ENCODE measurements around the gene RBPJL. TPM values are rescaled to one million over a fixed set of nuclear protein-coding genes. Genes with fewer than 3 reads are reported as not detected.

RBPJL gene, protein sequence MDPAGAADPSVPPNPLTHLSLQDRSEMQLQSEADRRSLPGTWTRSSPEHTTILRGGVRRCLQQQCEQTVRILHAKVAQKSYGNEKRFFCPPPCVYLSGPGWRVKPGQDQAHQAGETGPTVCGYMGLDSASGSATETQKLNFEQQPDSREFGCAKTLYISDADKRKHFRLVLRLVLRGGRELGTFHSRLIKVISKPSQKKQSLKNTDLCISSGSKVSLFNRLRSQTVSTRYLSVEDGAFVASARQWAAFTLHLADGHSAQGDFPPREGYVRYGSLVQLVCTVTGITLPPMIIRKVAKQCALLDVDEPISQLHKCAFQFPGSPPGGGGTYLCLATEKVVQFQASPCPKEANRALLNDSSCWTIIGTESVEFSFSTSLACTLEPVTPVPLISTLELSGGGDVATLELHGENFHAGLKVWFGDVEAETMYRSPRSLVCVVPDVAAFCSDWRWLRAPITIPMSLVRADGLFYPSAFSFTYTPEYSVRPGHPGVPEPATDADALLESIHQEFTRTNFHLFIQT
- not detected in 2 replicates for total RNA-seq (2014; rRNA removed; shearing (Covaris generic); ENCODE audit: low replicate concordance)

- in situ Hi-C loops (cut with HindIII; ENCODE audit: low pct_unique_long_range_greater_than_20kb, low sequenced_read_pairs): no loop called here
- DNase-seq (ENCODE audit: low read depth): no peak
Measured at GRCh38 chr20:45306431-45306982, at the start of gene RBPJL. Gene RBPJL (plus strand): TSS chr20:45306840. CDS start chr20:45306923, 83 bp downstream.

- in situ Hi-C loops (cut with HindIII; ENCODE audit: low pct_unique_long_range_greater_than_20kb, low sequenced_read_pairs): no loop called here
- no peak for DNase-seq (ENCODE audit: low read depth)
Measured at GRCh38 chr20:45257161-45257560, 49.5 kb upstream of the RBPJL start.

DNA sequence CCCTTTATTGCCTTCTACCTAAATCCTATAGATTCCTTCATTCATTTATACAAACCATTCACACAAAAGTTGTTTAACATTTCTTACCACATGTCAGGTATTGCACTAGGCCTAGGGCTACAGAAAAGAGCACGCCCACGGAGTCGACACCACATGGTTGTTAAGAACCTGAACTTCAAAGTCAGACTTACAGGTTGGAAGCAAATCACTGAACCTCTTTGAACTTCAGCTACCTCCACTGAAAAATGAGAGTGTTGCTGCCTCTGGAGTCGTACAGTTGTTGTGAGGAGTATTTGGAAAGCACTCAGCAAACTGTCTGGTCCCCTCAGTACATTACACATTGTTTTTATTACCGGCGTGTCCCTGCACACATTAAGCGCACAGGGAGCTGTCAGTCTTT, 48.9 kb upstream of the RBPJL start:
- in situ Hi-C loops (cut with HindIII; ENCODE audit: low pct_unique_long_range_greater_than_20kb, low sequenced_read_pairs): no loop called here
- DNase-seq (ENCODE audit: low read depth): no peak

DNA sequence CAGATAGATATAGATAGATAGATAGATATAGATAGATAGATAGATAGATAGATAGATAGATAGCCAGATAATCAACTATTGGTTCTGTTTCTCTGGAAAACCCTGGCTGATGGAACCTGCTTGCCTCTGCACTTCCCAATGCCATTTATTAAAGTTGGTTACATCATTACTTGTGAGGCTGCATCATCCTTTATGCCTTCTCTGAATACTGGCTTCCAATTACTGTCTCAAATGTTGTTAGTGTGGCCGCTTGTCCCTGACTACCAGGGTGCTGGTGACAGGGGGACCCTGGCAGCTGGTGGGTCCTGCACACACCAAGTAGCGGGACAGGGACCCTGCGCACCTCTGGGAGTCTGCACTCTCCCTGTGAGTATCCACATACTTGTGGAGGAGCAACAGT, 48.4 kb upstream of the RBPJL start:
- DNase-seq (ENCODE audit: low read depth): no peak
- in situ Hi-C loops (cut with HindIII; ENCODE audit: low pct_unique_long_range_greater_than_20kb, low sequenced_read_pairs): no loop called here

GRCh38 chr20:45258664-45259063, 48.0 kb upstream of the RBPJL start:
- in situ Hi-C loops (cut with HindIII; ENCODE audit: low pct_unique_long_range_greater_than_20kb, low sequenced_read_pairs): no loop called here
- no peak for DNase-seq (ENCODE audit: low read depth)

GRCh38 chr20:45263556-45264266, 42.9 kb upstream of the RBPJL start:
- in situ Hi-C loops (cut with HindIII; ENCODE audit: low pct_unique_long_range_greater_than_20kb, low sequenced_read_pairs): no loop called here
- no peak for DNase-seq (ENCODE audit: low read depth)

DNA sequence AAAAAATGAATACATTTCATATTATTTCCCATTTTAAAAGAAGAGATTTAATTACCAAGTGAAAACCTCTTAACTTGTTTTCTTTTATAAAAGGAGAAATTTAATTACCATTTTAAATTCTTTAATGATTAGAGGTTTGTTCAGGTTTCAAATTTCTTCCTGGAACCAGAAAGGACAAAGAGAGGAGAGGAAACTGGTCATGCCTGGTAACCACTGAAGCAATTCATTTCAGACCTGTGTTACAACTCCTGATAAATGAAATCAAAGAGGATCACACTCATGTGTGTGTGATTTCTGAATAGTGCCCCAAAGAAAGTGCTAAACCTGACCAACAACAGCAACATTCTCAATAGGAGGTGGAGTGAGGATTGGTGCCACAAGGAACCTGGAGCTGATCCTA, 39.7 kb upstream of the RBPJL start:
- DNase-seq (ENCODE audit: low read depth): no peak
- in situ Hi-C loops (cut with HindIII; ENCODE audit: low pct_unique_long_range_greater_than_20kb, low sequenced_read_pairs): no loop called here

DNA sequence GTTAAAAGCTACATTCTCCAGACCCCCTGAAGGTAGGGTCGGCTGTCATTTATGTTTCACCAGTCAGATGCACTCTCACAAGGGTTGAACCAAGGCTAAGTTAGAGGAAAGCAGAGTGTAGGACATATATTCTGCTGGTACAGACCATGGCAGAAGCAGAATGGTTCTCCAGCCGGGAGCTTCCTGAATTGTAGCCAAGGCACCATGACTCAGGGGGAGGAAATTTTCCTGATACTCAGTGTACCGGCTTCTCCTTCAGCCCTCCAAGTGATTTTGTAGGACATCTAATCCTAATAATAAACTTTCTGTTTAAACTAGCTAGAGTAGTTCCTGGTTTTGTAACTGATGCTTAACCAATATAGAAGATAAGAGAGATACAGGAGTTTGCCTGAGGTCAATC, 38.1 kb upstream of the RBPJL start:
- in situ Hi-C loops (cut with HindIII; ENCODE audit: low pct_unique_long_range_greater_than_20kb, low sequenced_read_pairs): no loop called here
- no peak for DNase-seq (ENCODE audit: low read depth)

- in situ Hi-C loops (cut with HindIII; ENCODE audit: low pct_unique_long_range_greater_than_20kb, low sequenced_read_pairs): no loop called here
- DNase-seq (ENCODE audit: low read depth): no peak
Measured at GRCh38 chr20:45269056-45269455, 37.6 kb upstream of the RBPJL start.

DNA sequence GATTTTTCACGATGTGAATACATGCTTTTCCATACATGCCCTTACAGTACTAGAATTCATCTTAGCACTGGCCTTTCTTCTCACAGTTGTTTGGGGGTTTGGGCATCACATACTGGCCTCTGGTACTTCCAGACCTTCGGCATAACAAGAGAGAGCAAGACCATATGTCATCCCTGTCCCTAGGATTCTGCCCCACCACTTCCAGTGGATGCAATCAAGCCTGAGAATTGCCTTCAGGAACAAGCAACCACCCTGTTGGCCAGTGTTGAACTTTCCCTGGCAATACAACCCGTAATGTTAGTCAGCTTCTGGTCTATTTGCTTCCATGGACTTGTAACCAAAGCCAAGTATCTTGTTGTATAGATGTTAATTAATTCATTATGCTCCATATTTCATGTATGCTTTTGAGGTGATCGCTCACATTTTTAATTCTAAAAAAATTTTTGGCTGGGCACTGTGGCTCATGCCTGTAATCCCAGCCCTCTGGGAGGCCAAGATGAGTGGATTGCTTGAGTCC, 36.8 kb upstream of the RBPJL start:
- DNase-seq (ENCODE audit: low read depth): no peak
- in situ Hi-C loops (cut with HindIII; ENCODE audit: low pct_unique_long_range_greater_than_20kb, low sequenced_read_pairs): no loop called here

- no peak for DNase-seq (ENCODE audit: low read depth)
- in situ Hi-C loops (cut with HindIII; ENCODE audit: low pct_unique_long_range_greater_than_20kb, low sequenced_read_pairs): loop anchor here (25.0 kb wide), 1 partner anchor 163 kb away; the partner anchor contains the start of genes KCNS1, WFDC12 and WFDC5
Measured at GRCh38 chr20:45275338-45275737, 31.3 kb upstream of the RBPJL start.

DNA sequence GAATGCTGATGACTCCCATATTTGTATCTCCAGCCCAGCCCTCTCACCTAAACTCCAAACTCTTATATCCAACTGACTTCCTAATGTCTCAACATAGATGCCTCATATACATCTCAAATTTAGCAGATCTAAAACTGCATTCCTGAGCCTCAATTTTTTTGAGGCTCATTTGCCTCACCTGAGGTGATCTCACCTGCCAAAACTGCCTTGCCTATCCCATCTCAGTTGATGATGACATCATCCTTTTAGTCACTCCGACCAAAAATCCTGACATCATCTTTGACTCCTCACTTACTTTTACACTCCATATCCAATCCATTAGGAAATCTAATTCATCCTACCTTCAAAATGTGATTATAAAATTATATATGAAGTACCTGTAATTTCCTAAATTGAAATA, 26.6 kb upstream of the RBPJL start:
- in situ Hi-C loops (cut with HindIII; ENCODE audit: low pct_unique_long_range_greater_than_20kb, low sequenced_read_pairs): loop anchor here (25.0 kb wide), 1 partner anchor 168 kb away; the partner anchor contains the start of genes KCNS1, WFDC12 and WFDC5
- no peak for DNase-seq (ENCODE audit: low read depth)

- in situ Hi-C loops (cut with HindIII; ENCODE audit: low pct_unique_long_range_greater_than_20kb, low sequenced_read_pairs): loop anchor here (25.0 kb wide), 1 partner anchor 171 kb away; the partner anchor contains the start of genes KCNS1, WFDC12 and WFDC5
- DNase-seq (ENCODE audit: low read depth): no peak
Measured at GRCh38 chr20:45282700-45283550, 23.7 kb upstream of the RBPJL start.

- no peak for DNase-seq (ENCODE audit: low read depth)
- in situ Hi-C loops (cut with HindIII; ENCODE audit: low pct_unique_long_range_greater_than_20kb, low sequenced_read_pairs): loop anchor here (25.0 kb wide), 1 partner anchor 171 kb away; the partner anchor contains the start of genes KCNS1, WFDC12 and WFDC5
Measured at GRCh38 chr20:45283551-45284057, 23.0 kb upstream of the RBPJL start.

DNA sequence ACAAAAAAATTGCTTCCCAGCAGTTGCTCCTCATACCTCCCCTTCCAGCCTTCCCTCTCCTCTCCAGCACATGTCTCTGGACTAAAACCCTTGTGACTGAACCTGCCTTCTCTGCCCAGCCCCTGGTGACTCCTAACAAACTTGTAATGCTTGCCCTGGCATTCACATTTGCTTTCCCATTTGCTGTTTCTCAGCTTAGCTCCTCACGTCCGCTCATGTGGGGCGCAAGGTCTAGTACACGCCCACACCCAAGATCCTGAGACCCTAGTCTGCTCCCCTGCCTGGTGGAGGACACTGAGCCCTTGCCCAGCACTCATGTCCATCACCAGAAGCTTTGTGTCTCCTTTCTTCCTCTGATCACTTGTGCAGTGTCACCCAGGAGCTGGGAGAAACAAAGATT, 18.3 kb upstream of the RBPJL start:
- in situ Hi-C loops (cut with HindIII; ENCODE audit: low pct_unique_long_range_greater_than_20kb, low sequenced_read_pairs): loop anchor here (25.0 kb wide), 1 partner anchor 176 kb away; the partner anchor contains the start of genes KCNS1, WFDC12 and WFDC5
- no peak for DNase-seq (ENCODE audit: low read depth)

DNA sequence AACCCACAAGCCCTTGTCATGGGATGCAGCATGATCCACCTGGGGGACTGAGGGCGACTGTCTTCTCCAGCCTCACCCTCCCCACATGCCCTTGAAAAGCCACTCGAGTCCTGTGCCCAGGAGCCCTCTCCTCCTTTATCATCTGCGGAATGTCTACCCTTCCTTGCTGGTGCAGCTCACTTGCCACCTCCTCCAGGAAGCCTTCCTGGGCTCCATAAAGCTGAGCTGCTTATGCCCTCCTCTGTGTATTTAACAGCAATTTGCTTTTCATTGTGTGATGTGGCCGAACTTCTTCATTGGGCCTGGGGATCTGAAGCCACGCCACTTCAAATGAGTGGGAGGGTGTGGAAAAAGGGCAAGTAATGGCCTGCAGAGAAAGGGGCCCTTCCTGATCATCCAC, 17.8 kb upstream of the RBPJL start:
- in situ Hi-C loops (cut with HindIII; ENCODE audit: low pct_unique_long_range_greater_than_20kb, low sequenced_read_pairs): loop anchor here (25.0 kb wide), 1 partner anchor 177 kb away; the partner anchor contains the start of genes KCNS1, WFDC12 and WFDC5
- no peak for DNase-seq (ENCODE audit: low read depth)

- no peak for DNase-seq (ENCODE audit: low read depth)
- in situ Hi-C loops (cut with HindIII; ENCODE audit: low pct_unique_long_range_greater_than_20kb, low sequenced_read_pairs): loop anchor here (25.0 kb wide), 1 partner anchor 178 kb away; the partner anchor contains the start of genes KCNS1, WFDC12 and WFDC5
Measured at GRCh38 chr20:45289942-45290676, 16.5 kb upstream of the RBPJL start.

Measured in Caki2 (cell line).